Measurements from ENCODE around the gene RAB31. TPM values are rescaled to one million over a fixed set of nuclear protein-coding genes. Genes with fewer than 3 reads are reported as not detected.

The RAB31 gene
- polyA plus RNA-seq, 1 donor: 29.4 TPM

- DNase-seq: no peak
Observed at GRCh38 chr18:9711361-9712129, 3.4 kb downstream of the RAB31 start.

GRCh38 chr18:9712130-9712577 is 4.1 kb downstream of the RAB31 start:
- no peak for DNase-seq

GRCh38 chr18:9712611-9713010 is 4.5 kb downstream of the RAB31 start:
- no peak for DNase-seq

- DNase-seq: no peak
Observed at GRCh38 chr18:9714266-9715087, 6.4 kb downstream of the RAB31 start.

GRCh38 chr18:9715088-9715343 is 6.9 kb downstream of the RAB31 start:
- no peak for DNase-seq

- DNase-seq: no peak
Observed at GRCh38 chr18:9715978-9716774, 8.1 kb downstream of the RAB31 start.

- no peak for DNase-seq
Observed at GRCh38 chr18:9716780-9717563, 8.9 kb downstream of the RAB31 start.

GRCh38 chr18:9719421-9719981 is 11.4 kb downstream of the RAB31 start:
- DNase-seq: no peak

- no peak for DNase-seq
Observed at GRCh38 chr18:9720327-9720726, 12.2 kb downstream of the RAB31 start.

- DNase-seq: no peak
Observed at GRCh38 chr18:9721893-9722550, 13.9 kb downstream of the RAB31 start.

- DNase-seq: no peak
Observed at GRCh38 chr18:9722691-9723090, 14.6 kb downstream of the RAB31 start.

GRCh38 chr18:9724797-9725585 is 16.9 kb downstream of the RAB31 start:
- no peak for DNase-seq

GRCh38 chr18:9726175-9726574 is 18.1 kb downstream of the RAB31 start:
- no peak for DNase-seq

- no peak for DNase-seq
Observed at GRCh38 chr18:9726936-9727335, 18.8 kb downstream of the RAB31 start.

GRCh38 chr18:9730786-9731185 is 22.7 kb downstream of the RAB31 start:
- DNase-seq: no peak

- no peak for DNase-seq
Observed at GRCh38 chr18:9731380-9731779, 23.3 kb downstream of the RAB31 start.

- no peak for DNase-seq
Observed at GRCh38 chr18:9732031-9732430, 23.9 kb downstream of the RAB31 start.

GRCh38 chr18:9734189-9734588 is 26.1 kb downstream of the RAB31 start:
- no peak for DNase-seq

- no peak for DNase-seq
Observed at GRCh38 chr18:9735238-9735637, 27.1 kb downstream of the RAB31 start.

- DNase-seq: no peak
Observed at GRCh38 chr18:9735879-9736278, 27.8 kb downstream of the RAB31 start.
